Naive thymus-derived CD4-positive, alpha-beta T cell (primary cell): ENCODE results near the gene MMD2. TPM values are rescaled to one million over a fixed set of nuclear protein-coding genes. Genes with fewer than 3 reads are reported as not detected.
A peak's percentile ranks its signal among the peaks of the same experiment; 100 is the strongest.
"Not testable (repeated sequence)": the region's sequence is repeated elsewhere in the genome, so short reads cannot be mapped to it uniquely, and the experiment has no call there.

Experiments used
- ATAC-seq: fragments of 150-1000 bp; cut with Tn5 transposase; 2 replicates; pipeline ENCODE4 v1.10.0; 2021; ENCODE audit warnings: mild to moderate bottlenecking, moderate library complexity
- CTCF ChIA-PET: fragments of 350-600 bp; sonication (Branson Sonifier 250); formaldehyde crosslinking; loops from one replicate; lab custom pipeline; 2021; ENCODE audit warnings: antibody characterized with exemption; lab: Charles Lee
- POLR2A ChIA-PET: fragments of 350-600 bp; sonication (Branson Sonifier 250); formaldehyde crosslinking; loops from one replicate; lab custom pipeline; 2021; ENCODE audit warnings: antibody characterized with exemption, inconsistent platforms; lab: Charles Lee
- DNase-seq, 9 donors: peaks; one replicate each; pipeline versions ENCODE4 v3.0.0 to v3.0.0-alpha.2; 2020 to 2022; ENCODE audit warnings: mixed read lengths in 1 of 9
- H3K27ac ChIP-seq: one replicate; pipeline ENCODE4 v1.7.0; 2013; ENCODE audit warnings: mild to moderate bottlenecking, low read depth, low read length, moderate library complexity
- H3K27me3 ChIP-seq, 2 donors: one replicate each; pipeline ENCODE4 v1.7.0; 2013; ENCODE audit warnings: low read length in 2 of 2, mild to moderate bottlenecking in 2 of 2, moderate library complexity in 2 of 2; ENCODE audit not compliant: control insufficient read depth in 2 of 2, insufficient read depth in 2 of 2
- H3K36me3 ChIP-seq, 3 experiments: 1 replicate in 2 of 3; 2 replicates in 1 of 3; pipeline ENCODE4 v1.7.0; 2013; ENCODE audit warnings: low read length in 3 of 3, mild to moderate bottlenecking in 3 of 3, moderate library complexity in 1 of 3; ENCODE audit not compliant: insufficient read depth in 3 of 3, control insufficient read depth in 2 of 3
- H3K4me1 ChIP-seq, 2 donors: one replicate each; pipeline ENCODE4 v1.7.0; 2013; ENCODE audit warnings: low read length in 2 of 2, mild to moderate bottlenecking in 2 of 2, moderate library complexity in 1 of 2; ENCODE audit not compliant: control insufficient read depth in 2 of 2, insufficient read depth in 2 of 2
- H3K4me3 ChIP-seq: 2 replicates; pipeline ENCODE4 v1.7.0; 2013; ENCODE audit warnings: mild to moderate bottlenecking, low read length
- H3K9me3 ChIP-seq, 3 experiments: 1 replicate in 2 of 3; 2 replicates in 1 of 3; pipeline ENCODE4 v1.7.0; 2013; ENCODE audit warnings: low read length in 3 of 3; ENCODE audit not compliant: control insufficient read depth in 2 of 3
- H3K27ac Mint-ChIP-seq, 9 donors: one replicate each; pipeline ENCODE4 v1.8.0; 2020 to 2022; ENCODE audit warnings: mixed read lengths in 9 of 9, mild to moderate bottlenecking in 8 of 9, moderate library complexity in 5 of 9, inconsistent platforms in 2 of 9
- H3K27me3 Mint-ChIP-seq, 5 donors: one replicate each; pipeline ENCODE4 v1.8.0; 2021 to 2022; ENCODE audit warnings: mixed read lengths in 5 of 5, mild to moderate bottlenecking in 1 of 5
- H3K36me3 Mint-ChIP-seq, 5 donors: one replicate each; pipeline ENCODE4 v1.8.0; 2020 to 2022; ENCODE audit warnings: mixed read lengths in 5 of 5, mild to moderate bottlenecking in 3 of 5, inconsistent platforms in 1 of 5
- H3K4me1 Mint-ChIP-seq, 7 donors: one replicate each; pipeline ENCODE4 v1.8.0; 2020 to 2022; ENCODE audit warnings: mixed read lengths in 7 of 7, mild to moderate bottlenecking in 3 of 7, inconsistent platforms in 1 of 7
- H3K4me3 Mint-ChIP-seq, 10 donors: one replicate each; pipeline ENCODE4 v1.8.0; 2020 to 2022; ENCODE audit warnings: mild to moderate bottlenecking in 10 of 10, mixed read lengths in 10 of 10, moderate library complexity in 6 of 10, inconsistent platforms in 2 of 10
- H3K9me3 Mint-ChIP-seq, 11 donors: one replicate each; pipeline ENCODE4 v1.8.0; 2020 to 2022; ENCODE audit warnings: mixed read lengths in 11 of 11, mild to moderate bottlenecking in 4 of 11, inconsistent platforms in 1 of 11, moderate library complexity in 1 of 11
- intact Hi-C, 2 donors: fragments of 100-400 bp; cut with micrococcal nuclease; formaldehyde crosslinking; loops; one replicate each; pipeline ENCODE4 v1.15.1; 2023
- polyA plus RNA-seq, 2 donors: library from polyadenylated mRNA; unstranded; fragments of 300-500 nt; fragmentation: Illumina TruSeq; gene quantifications; one replicate each; pipeline ENCODE4 v1.2.3, GENCODE V29; 2021
- total RNA-seq, 6 experiments: library from RNA in 5 of 6; stranded (reverse) in 5 of 6; gene quantifications; 1 replicate in 5 of 6; 2 replicates in 1 of 6; pipeline ENCODE4 v1.2.3 and lab custom pipeline; 2021 to 2026

MMD2 gene
- total and polyA plus RNA-seq, 7 experiments from 2014 or later, result not detected

- DNase-seq, H3K9me3 ChIP-seq, H3K27ac ChIP-seq, ATAC-seq, H3K4me1 ChIP-seq, CTCF ChIA-PET, H3K9me3 Mint-ChIP-seq, H3K27me3 ChIP-seq, H3K27me3 Mint-ChIP-seq, H3K4me3 ChIP-seq: not testable (repeated sequence)
- Mint-ChIP-seq H3K4me3 (peak overlapping the region; percentile 46 to 99 (median 80)), H3K27ac (peak overlapping the region in 5 of 9 donors; percentile 11 to 89 (median 54)), H3K4me1 (peaks cover 24 to 60% (median 47%) of the 10 kb centered on the region in 7 donors), H3K36me3 (peaks cover 16 to 36% (median 26%) of the 10 kb centered on the region in 5 donors)
- intact Hi-C loops, result loop anchor here in 1 of 2 donors (2.0 kb wide), 1 partner anchor 421 kb away; no protein-coding TSS in a partner anchor
- H3K36me3 ChIP-seq, result peaks cover 0 to 24% (median 3%) of the 10 kb centered on the region in 3 experiments
- POLR2A ChIA-PET, result interaction anchor here (0.6 to 2.2 kb wide), 2 partner anchors 60 to 70 kb away, joined by 4 to 8 read pairs; partner anchors contain the start of gene RBAK
These were observed 16.6 kb upstream of the MMD2 start for GRCh38 chr7:4975626-4976025.

- intact Hi-C loops, result loop anchor here (1.0 to 5.0 kb wide), 9 partner anchors 72 to 423 kb away; partner anchors contain the start of genes RBAK (in 2 of the 2), FOXK1 (in 1 of the 2) and WIPI2 (in 1 of the 2)
- Mint-ChIP-seq H3K4me3 (peak overlapping the region; percentile 85 to 100 (median 98)), H3K4me1 (peaks cover 22 to 44% (median 33%) of the 10 kb centered on the region in 7 donors), H3K9me3 (no peaks in the 10 kb centered on the region), H3K36me3 (peaks cover 8 to 24% (median 15%) of the 10 kb centered on the region in 5 donors), H3K27me3 (peaks cover 0 to 2% (median 0%) of the 10 kb centered on the region in 5 donors), H3K27ac (peak overlapping the region; percentile 90 to 99 (median 95))
- peaks cover 4 to 9% of the 10 kb centered on the region in 2 donors for H3K4me1 ChIP-seq
- no peaks in the 10 kb centered on the region for H3K27me3 ChIP-seq
- peak overlapping the region; percentile 78 for H3K27ac ChIP-seq
- ChIA-PET POLR2A (interaction anchor here (0.6 to 2.2 kb wide), 5 partner anchors 72 to 198 kb away, joined by 3 to 8 read pairs (median 4); partner anchors contain the start of genes AP5Z1 and RBAK), CTCF (interaction anchor here (0.6 to 2.3 kb wide), 10 partner anchors 9 to 364 kb away, joined by 3 to 39 read pairs (median 3); partner anchors contain the start of gene RADIL)
- H3K4me3 ChIP-seq, result peak overlapping the region; percentile 68
- ATAC-seq (peak; percentile 99), DNase-seq (peak; percentile 89 to 99 (median 95))
- peaks cover 0 to 22% (median 0%) of the 10 kb centered on the region in 3 experiments for H3K36me3 ChIP-seq
- no peaks in the 10 kb centered on the region for H3K9me3 ChIP-seq
These were observed 14.8 kb upstream of the MMD2 start for GRCh38 chr7:4973728-4974198.

- H3K4me1 ChIP-seq, H3K9me3 ChIP-seq, DNase-seq, H3K27me3 Mint-ChIP-seq, H3K27ac ChIP-seq, POLR2A ChIA-PET, H3K4me3 ChIP-seq, ATAC-seq, H3K27me3 ChIP-seq, H3K9me3 Mint-ChIP-seq: not testable (repeated sequence)
- intact Hi-C loops, result loop anchor here in 1 of 2 donors (2.0 to 5.0 kb wide), 4 partner anchors 175 to 332 kb away; partner anchors contain the start of genes FOXK1 and WIPI2
- CTCF ChIA-PET, result interaction anchor here (2.3 kb wide), 1 partner anchor 113 kb away, joined by 39 read pairs; no protein-coding TSS in a partner anchor
- peaks cover 0 to 12% (median 0%) of the 10 kb centered on the region in 3 experiments for H3K36me3 ChIP-seq
- peak overlapping the region in 1 of 9 donors; percentile 48 for H3K27ac Mint-ChIP-seq
- peaks cover 0 to 14% (median 9%) of the 10 kb centered on the region in 5 donors for H3K36me3 Mint-ChIP-seq
- H3K4me1 Mint-ChIP-seq, result peaks cover 14 to 30% (median 25%) of the 10 kb centered on the region in 7 donors
- peak overlapping the region in 1 of 10 donors; percentile 19 for H3K4me3 Mint-ChIP-seq
These were observed 13.5 kb upstream of the MMD2 start for GRCh38 chr7:4972446-4972845.

- H3K27me3 Mint-ChIP-seq, result peaks cover 6 to 32% (median 16%) of the 10 kb centered on the region in 5 donors
- no peaks in the 10 kb centered on the region for H3K9me3 Mint-ChIP-seq
- intact Hi-C loops, result no loop called here
- CTCF ChIA-PET, result no interaction called here
- H3K4me1 Mint-ChIP-seq, result peaks cover 0 to 4% (median 0%) of the 10 kb centered on the region in 7 donors
- no peak for ATAC-seq
- no peak overlapping the region for H3K27ac Mint-ChIP-seq
- H3K4me1 ChIP-seq, result no peaks in the 10 kb centered on the region
- no peaks in the 10 kb centered on the region for H3K9me3 ChIP-seq
- POLR2A ChIA-PET, result no interaction called here
- no peak overlapping the region for H3K4me3 ChIP-seq
- no peak overlapping the region for H3K27ac ChIP-seq
- no peak for DNase-seq
- no peaks in the 10 kb centered on the region for H3K36me3 ChIP-seq
- H3K27me3 ChIP-seq, result peaks cover 0 to 4% of the 10 kb centered on the region in 2 donors
- H3K4me3 Mint-ChIP-seq, result no peak overlapping the region
- no peaks in the 10 kb centered on the region for H3K36me3 Mint-ChIP-seq
These were observed 6.5 kb upstream of the MMD2 start for GRCh38 chr7:4965295-4966022.

- H3K27me3 Mint-ChIP-seq, result peaks cover 6 to 32% (median 16%) of the 10 kb centered on the region in 5 donors
- DNase-seq (no peak), ATAC-seq (no peak)
- Histone ChIP-seq H3K4me1 (no peaks in the 10 kb centered on the region), H3K36me3 (no peaks in the 10 kb centered on the region), H3K27ac (no peak overlapping the region), H3K27me3 (peaks cover 0 to 8% of the 10 kb centered on the region in 2 donors), H3K9me3 (no peaks in the 10 kb centered on the region), H3K4me3 (no peak overlapping the region)
- ChIA-PET CTCF (no interaction called here), POLR2A (no interaction called here)
- no peak overlapping the region for H3K4me3 Mint-ChIP-seq
- no peaks in the 10 kb centered on the region for H3K36me3 Mint-ChIP-seq
- intact Hi-C loops, result no loop called here
- no peaks in the 10 kb centered on the region for H3K9me3 Mint-ChIP-seq
- H3K27ac Mint-ChIP-seq, result no peak overlapping the region
- H3K4me1 Mint-ChIP-seq, result peaks cover 0 to 4% (median 0%) of the 10 kb centered on the region in 7 donors
These were observed 5.5 kb upstream of the MMD2 start for GRCh38 chr7:4964506-4964905.

- Histone ChIP-seq H3K4me3 (no peak overlapping the region), H3K4me1 (no peaks in the 10 kb centered on the region), H3K9me3 (no peaks in the 10 kb centered on the region), H3K27me3 (peaks cover 0 to 8% of the 10 kb centered on the region in 2 donors), H3K36me3 (no peaks in the 10 kb centered on the region), H3K27ac (no peak overlapping the region)
- ChIA-PET POLR2A (no interaction called here), CTCF (interaction anchor here (0.6 kb wide), 1 partner anchor 11 kb away, joined by 3 read pairs; no protein-coding TSS in a partner anchor)
- Mint-ChIP-seq H3K4me3 (no peak overlapping the region), H3K9me3 (peaks cover 0 to 3% (median 0%) of the 10 kb centered on the region in 11 donors), H3K36me3 (no peaks in the 10 kb centered on the region), H3K4me1 (peaks cover 0 to 9% (median 5%) of the 10 kb centered on the region in 7 donors), H3K27ac (no peak overlapping the region), H3K27me3 (peaks cover 11 to 38% (median 21%) of the 10 kb centered on the region in 5 donors)
- DNase-seq, result no peak
- no peak for ATAC-seq
- intact Hi-C loops, result no loop called here
These were observed 4.1 kb upstream of the MMD2 start for GRCh38 chr7:4962872-4963775.
